GM21737 (cell line): ENCODE measurements around the gene SLC35F6.
"Not testable (repeated sequence)": the region's sequence is repeated elsewhere in the genome, so short reads cannot be mapped to it uniquely, and the experiment has no call there.

Experiments
- ATAC-seq: cut with Tn5 transposase; IDR thresholded peaks from one replicate; pipeline ENCODE4 v1.9.1; 2021; ENCODE audit warnings: mild to moderate bottlenecking, moderate library complexity; ENCODE audit not compliant: unreplicated experiment

The SLC35F6 gene

DNA sequence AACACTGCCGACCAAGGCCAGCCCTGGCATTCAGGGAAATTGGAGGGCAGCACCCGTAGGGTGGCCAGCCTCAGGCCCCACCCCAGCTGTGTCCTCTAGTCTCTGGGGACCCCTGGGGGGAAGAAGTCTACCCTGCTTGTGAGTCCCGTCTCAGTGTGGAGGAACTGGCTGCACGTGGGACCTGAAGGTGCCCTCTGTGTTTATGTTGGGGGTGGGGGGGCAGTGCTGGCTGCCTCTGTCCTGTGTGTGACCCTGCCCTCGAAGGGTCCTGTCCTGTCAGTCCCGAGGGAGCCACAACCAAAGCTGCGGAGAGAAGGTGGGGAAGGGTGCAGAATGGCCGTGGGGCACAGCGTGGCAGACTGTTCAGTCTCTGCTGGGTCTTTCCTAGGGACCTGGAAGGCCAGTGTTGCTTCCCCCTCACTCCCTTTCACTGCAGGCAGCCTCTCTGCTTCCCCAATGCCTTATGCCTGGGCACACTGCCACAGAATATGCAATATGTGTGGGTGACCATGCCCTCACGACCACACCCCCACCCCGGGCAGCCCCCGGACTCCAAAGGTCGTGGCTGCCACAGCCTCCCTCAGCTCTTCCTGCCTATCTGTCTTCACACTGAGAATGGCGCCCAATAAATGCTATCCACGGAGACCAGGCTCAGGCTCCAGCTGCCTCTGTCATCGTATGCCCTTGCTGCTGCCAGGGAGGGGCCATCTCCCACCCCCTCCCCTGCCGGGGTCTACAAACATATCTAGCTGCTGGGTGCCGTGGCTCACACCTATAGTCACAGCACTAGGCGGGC lies 33.3 kb upstream of the SLC35F6 start:
- no peak for ATAC-seq

DNA sequence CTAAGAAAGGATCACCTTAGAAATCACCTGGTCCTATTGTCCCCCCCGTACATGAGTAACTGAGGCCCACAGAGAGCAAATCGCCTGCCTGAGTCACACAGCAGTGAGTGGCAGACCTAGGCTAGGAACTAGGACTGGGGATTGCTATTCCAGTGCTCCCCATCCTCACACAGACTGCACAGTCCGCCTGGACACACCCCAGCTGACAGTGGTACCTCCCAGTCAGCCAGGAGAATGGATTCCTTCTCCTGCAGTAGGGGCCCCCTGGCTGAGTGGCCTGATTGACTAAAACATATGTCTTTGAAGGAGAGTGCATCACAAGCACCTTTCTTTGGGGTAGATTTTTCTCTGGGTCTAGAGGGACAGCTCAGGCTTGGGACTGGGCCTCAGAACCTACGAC lies 32.4 kb upstream of the SLC35F6 start:
- no peak for ATAC-seq

DNA sequence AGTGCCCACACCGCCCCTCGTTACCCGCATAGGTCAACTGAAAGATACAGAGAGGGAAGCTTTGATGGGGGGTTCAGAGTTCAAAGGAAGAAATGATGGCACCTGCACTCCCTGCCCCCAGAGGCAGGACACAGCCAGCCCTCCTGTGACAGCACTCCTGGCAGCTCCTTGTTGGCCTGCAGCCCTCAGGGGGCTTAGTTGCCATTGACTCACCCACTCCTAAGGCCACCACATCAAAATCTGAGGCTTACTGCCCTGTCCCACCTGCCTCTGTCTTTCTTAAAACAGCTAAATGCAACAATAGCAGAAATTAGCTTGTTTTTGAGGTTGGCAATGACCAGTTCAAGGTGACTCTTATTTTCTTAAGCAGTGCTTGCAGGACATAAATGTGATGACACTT lies 31.6 kb upstream of the SLC35F6 start:
- no peak for ATAC-seq

DNA sequence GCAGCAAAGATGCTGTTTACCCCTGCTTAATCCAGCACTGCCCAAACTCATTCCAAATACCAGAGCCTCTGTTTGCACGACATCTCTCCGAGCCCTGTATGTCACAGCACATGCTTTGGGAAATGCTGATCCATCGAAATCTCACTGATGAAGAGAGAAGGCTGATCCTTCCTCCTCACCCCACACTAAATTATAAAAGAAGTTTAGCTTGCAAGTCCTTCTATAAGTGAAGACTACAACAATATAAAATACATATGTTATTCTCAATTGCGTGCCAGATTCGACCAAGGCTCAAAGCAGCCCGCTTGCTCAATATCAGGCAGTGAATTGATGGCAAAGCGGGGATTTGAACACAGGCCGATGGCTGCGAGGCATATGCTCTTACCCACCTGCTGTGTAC lies 30.7 kb upstream of the SLC35F6 start:
- ATAC-seq: no peak

DNA sequence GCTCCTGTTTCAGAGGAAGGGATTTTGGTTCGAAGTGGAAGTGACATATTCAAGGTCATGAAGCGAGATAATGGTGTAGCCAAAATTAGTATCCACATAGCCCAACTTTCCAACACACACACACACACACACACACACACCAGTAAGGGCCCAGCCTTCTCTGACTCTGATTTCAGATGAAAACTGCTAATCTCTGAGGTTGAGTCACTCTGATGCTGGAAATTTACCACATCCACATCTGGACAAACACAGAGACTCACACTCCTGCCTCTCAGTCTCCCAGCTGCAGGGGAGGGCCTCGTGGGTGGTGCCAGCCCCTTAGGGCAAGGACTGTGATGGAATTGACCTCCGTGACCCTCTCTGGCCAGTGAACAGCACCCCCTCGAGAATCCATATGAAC lies 29.0 kb upstream of the SLC35F6 start:
- no peak for ATAC-seq

DNA sequence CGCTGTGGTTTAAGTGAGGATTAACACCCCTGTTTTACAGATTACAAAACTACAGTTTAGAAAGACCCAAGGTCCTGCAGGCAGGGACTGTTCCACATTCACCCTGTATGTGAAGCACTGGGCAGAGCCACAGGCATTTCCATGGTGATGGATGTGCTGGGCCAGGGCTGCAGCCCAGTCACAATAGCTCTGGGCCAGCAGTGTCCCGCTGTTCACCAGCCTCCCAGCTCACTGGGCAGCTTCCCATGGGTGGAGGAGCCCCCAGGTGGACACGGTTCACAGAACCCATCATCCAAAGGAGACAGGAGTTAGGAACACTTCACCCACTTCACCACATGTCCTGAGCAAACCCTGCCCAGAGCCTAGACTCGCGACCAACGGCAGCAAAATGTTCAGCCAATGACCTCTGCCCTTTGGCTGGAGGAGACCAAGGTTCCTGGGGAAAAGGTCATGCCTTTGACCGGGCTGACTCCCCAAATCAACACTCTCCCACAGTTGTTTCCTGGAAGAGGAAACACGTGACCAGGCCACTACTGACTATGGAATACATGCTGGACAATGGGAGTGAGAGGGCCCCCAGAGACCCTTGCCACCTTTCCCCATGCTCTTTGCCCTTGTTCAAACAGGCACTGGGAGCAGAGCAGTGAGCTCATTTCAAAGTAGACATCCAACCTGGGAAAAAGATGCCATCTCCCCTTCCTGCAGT lies 28.0 kb upstream of the SLC35F6 start:
- no peak for ATAC-seq

DNA sequence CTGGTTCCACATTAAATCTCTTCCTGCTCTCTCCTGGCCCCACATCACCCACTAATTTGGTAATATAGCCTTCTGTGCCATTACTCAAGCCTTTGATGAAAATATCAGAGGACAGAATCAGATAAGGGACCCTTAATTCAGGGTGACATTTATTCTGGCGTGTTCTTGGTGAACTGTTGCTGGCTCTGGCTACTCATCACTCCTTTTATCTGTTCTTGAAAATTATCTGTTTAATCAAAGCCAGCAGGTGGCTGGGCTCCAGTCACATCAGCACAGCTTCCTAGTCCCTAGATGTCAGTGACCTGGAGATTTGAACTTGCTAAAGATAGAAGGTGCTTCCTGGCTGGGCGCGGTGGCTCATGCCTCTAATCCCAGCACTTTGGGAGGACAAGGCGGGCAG lies 26.9 kb upstream of the SLC35F6 start:
- no peak for ATAC-seq

DNA sequence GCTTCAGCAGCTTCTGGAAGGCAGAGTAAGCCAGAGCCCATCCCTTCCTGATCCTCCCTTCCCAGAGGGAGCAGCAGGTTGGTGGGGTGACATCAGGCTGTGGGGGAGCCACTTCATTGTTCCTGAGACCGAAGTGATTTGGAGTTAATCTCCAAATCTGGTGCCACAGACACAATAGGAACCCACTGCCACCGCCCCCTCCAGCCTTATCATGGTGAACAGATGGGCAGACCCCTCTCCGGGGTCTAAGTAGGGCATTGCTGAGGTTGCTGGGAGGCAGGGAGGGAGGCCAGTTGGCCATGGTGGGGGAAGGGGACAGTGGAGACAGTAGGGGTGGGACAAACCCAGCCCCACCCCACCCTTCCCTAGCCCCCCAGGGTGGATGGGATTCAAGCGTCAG lies 25.6 kb upstream of the SLC35F6 start:
- ATAC-seq: no peak

DNA sequence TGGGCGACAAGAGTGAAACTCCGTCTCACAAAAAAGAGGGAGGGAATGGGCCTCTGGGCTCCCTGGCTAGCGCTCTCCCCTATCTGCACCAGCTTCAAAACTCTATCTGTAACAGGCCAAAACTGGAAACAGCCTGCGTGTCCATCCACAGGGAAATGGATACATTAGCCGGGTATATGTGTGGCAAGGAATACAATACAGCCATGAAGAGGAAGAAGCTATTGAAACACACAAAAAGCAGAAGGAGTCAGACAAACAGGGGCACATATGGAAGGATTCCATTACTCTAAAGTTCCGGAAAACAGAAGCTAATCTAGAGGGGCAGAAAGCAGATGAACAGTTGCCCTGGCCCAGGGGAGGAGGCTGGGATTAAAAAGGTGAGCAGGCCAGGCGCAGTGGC lies 24.6 kb upstream of the SLC35F6 start:
- ATAC-seq: no peak

DNA sequence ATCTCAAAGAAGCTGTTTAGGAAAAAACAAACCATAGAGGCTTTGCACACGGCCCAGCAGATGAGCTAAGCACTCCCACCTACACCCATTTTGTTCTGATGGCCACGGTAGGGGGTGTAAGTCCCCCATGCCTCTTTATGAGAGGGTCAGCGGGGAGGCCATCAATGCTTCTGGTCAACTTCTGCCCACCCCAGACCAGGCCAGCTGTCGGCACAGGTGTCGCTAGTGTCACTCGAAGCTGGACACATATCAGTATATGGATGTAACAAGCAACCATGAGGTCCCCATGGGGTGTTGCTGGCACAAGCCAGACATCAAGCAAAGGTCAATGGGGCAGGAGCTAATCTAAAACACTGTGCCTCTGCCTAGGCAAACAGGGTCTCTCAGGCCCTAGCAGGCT lies 23.7 kb upstream of the SLC35F6 start:
- ATAC-seq: no peak

DNA sequence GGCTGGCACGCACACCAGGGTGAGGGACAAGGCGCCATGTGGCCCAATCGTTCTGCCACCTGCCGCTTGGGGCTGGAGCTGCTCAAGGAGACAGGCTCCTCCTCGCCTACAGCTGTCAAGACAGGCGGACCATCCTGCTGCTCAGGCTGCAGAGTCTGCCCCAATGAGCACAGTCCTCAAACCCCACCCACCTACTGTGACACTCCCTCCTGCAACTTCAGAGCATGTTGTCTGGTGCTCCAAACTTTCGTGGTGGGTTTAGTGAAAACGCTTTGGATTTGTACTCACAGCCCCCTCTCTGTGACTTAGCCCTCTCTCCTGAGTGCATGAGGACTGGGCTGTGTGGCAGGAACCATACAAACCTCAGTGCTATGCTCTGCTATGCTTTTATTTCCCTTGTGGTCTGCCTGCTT lies 23.2 kb upstream of the SLC35F6 start:
- no peak for ATAC-seq

DNA sequence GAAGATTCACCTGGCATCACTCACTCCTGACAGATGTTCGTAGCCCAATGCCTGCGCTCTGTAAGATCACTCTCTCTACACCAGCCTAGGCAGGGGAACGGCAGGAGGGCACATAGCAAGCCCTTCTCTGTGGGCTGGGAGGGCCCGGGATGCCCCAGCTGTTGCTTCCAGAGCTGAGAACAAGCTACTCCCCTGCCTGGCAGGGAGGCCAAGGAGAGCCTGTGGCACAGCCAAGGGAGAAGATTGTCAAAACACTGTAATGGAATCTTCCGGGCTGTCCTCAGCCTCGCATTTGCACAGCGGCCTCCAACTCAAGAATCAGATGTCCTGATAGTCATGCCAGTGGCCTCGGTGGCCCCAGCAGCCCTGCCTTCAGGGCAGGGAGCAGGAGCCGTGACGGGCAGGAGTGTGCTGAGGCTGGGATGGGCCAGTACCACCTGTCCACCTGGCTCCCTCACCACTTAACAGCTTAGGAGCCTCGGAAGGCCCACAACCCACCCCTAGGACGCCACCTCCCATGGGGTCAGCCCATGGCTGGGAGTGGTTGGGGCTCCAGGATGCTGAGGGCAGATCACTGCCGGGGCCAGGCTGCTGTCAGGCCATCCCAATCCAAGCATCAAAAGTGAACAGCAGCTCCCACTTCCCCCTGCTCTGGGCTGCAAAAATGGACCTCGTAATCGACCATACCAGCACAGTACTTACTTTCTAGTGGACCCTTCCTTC lies 21.9 kb upstream of the SLC35F6 start:
- ATAC-seq: no peak

DNA sequence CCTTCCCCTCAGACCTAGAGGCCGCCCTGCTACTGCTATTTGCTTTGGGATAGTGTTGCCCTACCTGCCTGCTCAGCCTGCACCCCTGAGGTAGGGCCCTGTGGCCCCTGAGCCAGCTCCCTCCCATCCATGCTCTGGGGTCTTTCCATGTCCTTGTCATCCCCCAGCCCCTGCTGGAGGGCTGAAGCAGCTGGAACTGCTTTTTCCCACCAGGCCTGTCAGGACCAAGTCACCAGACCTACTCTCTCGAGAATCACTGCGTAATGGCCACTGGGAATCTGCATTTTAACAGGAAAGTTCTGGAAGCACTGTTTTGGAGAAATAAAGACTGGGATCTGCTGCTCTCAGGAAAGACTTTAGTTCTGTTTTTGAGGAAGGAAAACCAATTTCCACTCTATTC lies 20.2 kb upstream of the SLC35F6 start:
- no peak for ATAC-seq

DNA sequence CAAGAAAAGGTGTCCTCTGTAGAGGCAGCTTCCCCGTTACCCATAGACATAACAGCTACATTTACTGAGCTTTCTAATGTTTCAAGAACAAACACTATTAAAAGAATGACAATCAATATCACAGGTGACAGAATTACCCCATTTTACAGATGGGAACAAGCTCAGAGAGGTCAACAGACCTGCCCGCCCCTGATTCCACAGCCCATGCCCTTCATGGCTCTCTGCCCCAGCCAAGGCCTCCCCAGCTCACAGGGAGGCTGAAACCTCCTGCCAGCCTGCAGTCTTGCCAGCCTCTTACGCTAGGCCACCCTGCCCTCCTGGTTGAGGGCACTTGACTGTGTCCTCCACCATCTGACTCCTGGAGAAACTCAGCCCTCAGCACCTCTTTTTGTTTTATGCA lies 19.1 kb upstream of the SLC35F6 start:
- ATAC-seq: no peak

DNA sequence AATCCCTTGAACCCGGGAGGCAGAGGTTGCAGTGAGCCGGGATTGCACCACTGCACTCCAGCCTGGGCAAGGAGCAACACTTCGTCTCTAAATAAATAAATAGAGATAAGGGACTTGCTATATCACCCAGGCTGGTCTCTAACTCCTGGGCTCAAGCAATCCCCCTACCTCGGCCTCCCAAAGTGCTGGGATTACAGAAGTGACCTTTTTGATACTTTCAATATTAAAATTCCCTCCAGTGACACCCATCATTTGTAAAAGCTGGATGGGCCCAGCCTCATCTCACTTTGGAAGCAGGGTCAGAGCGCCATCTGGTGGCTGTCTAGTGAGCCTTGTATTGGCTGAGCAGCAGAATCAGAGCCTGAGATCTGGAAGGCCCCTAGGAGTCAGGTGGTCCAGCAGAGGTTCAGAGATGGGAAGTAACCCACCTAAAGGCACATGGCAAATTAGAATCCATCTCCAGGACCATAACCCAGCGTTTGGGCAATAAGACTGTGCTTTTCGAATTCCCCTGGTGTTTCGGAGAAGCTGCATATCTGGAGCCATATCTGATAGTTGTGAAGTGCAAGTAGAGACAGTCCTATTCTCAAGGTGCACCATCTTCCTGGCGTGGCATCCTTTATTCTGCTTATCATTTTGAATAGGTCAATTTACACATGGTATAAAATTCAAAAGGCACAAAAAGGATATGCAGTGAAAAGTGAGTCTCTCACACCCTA lies 18.3 kb upstream of the SLC35F6 start:
- peak; percentile 59 for ATAC-seq

DNA sequence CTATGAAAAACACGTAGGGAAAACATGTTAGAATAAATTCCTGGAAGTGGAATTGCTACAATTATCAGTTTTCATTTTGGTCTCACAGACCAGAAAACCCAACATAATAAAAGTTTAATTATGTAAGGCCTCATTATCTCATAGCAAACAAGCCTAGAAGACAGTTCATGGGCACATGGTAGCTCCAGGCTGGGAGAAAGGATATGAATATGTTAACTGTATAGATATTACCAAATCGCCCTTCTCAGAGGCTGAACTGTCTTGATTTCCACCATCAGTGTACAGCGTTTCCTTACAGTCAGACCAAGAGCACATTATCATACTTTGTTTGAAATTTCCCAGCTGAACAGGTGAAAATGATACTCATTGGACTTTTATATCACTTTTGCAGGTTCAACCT lies 17.1 kb upstream of the SLC35F6 start:
- ATAC-seq: no peak

DNA sequence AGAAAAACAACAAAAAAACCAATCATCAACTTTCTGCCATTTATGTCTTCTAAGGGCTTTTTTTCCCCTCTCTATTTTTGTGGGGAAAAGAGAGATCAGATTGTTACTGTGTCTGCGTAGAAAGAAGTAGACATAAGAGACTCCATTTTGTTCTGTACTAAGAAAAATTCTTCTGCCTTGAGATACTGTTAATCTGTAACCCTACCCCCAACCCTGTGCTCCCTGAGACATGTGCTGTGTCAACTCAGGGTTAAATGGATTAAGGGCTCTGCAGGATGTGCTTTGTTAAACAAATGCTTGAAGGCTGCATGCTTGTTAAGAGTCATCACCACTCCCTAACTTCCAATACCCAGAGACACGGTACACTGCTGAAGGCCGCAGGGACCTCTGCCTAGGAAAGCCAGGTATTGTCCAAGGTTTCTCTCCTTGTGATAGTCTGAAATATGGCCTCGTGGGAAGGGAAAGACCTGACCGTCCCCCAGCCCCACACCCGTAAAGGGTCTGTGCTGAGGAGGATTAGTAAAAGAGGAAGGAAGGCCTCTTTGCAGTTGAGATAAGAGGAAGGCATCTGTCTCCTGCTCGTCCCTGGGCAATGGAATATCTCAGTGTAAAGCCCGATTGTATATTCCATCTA lies 14.2 kb upstream of the SLC35F6 start:
- ATAC-seq: not testable (repeated sequence)

DNA sequence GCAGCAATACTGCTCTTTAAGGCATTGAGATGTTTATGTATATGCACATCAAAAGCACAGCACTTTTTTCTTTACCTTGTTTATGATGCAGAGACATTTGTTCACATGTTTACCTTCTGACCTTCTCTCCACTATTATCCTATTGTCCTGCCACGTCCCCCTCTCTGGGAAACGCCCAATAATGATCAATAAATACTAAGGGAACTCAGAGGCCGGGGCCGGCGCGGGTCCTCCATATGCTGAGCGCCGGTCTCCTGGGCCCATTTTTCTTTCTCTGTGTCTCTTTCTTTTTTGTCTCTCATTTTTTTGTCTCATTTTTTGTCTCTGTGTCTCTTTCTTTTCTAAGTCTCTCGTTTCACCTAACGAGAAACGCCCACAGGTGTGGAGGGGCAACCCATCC lies 13.6 kb upstream of the SLC35F6 start:
- not testable (repeated sequence) for ATAC-seq

DNA sequence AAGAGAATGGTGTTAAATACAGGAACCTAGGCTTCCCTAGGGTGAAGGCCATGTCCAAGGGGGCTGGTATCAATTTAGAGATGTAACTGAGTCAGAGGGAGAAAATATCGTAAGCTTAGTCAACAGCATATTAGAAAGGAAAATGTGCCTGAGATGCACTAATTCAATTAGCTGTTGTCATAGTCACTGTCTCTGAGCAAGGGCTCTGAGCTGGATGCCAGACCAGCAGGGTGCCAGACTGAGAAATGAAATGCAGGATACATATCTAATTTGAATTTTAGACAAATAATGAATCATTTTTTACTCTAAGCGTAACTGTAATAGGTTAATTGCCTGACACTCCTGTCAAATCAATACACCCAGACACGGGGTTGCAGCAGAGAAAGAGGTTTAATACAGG lies 11.4 kb upstream of the SLC35F6 start:
- no peak for ATAC-seq

DNA sequence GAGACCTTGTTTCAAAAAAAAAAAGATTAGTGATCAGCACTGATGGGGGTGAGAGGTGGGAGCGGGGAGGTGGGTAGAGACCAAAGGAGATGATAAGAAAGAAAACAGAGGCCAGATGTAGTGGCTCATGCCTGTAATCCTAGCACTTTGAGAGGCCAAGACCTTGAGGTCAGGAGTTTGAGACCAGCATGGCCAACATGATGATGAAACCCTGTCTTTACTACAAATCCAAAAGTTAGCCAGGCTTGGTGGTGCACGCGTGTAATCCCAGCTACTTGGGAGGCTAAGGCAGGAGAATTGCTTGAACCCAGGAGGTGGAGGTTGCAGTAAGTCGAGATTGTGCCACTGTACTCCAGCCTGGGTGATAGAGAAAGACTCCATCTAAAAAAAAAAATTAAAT lies 9.5 kb upstream of the SLC35F6 start:
- no peak for ATAC-seq
